HL-60 (cell line): ENCODE data around the gene CRY2.

Experiments
- DNase-seq, 2 experiments: peaks; one replicate each; pipeline ENCODE4 v3.0.0-alpha.2; 2010 to 2020; ENCODE audit warnings: low read depth in 1 of 2, low spot score in 1 of 2
- H3K27ac ChIP-seq: fragments of 250-450 bp; sonication (Bioruptor Pico); replicated peaks from 2 replicates; pipeline ENCODE4 v1.5.1; 2020; ENCODE audit warnings: mild to moderate bottlenecking, moderate library complexity
- H3K27me3 ChIP-seq: fragments of 250-450 bp; sonication (Bioruptor Pico); 2 replicates; pipeline ENCODE4 v1.5.1; 2021; ENCODE audit warnings: mild to moderate bottlenecking, moderate library complexity; ENCODE audit not compliant: insufficient read depth, poor library complexity, severe bottlenecking
- H3K4me3 ChIP-seq: replicated peaks from 2 replicates; pipeline ENCODE4 v1.5.1; 2011; ENCODE audit warnings: mild to moderate bottlenecking, control low read depth, low read length; ENCODE audit not compliant: insufficient read depth
- CTCF ChIP-seq: IDR thresholded peaks from one replicate; pipeline ENCODE4 v1.5.1; 2011; ENCODE audit warnings: low read length, control low read depth, inconsistent platforms; ENCODE audit not compliant: insufficient read depth
- GABPA ChIP-seq: IDR thresholded peaks from 2 replicates; pipeline ENCODE4 v1.6.1; 2012; ENCODE audit warnings: low read depth
- POLR2AphosphoS5 ChIP-seq: IDR thresholded peaks from 2 replicates; pipeline ENCODE4 v1.6.1; 2012; ENCODE audit warnings: low read depth
- REST ChIP-seq: IDR thresholded peaks from 2 replicates; pipeline ENCODE4 v1.6.1; 2012; ENCODE audit warnings: low read depth; ENCODE audit not compliant: insufficient replicate concordance
- SPI1 ChIP-seq: IDR thresholded peaks from 2 replicates; pipeline ENCODE4 v1.6.1; 2012; ENCODE audit warnings: low read depth, mild to moderate bottlenecking, borderline replicate concordance

CRY2 gene

GRCh38 chr11:45922425-45923082 lies 75.3 kb downstream of the CRY2 start, which contains the start of gene LARGE2:
TSS of gene LARGE2 (plus strand) at chr11:45922656. CDS start at chr11:45922883, 227 bp downstream.
- no peak for DNase-seq
- no peak for TF ChIP-seq REST
- TF ChIP-seq POLR2AphosphoS5, result no peak
- TF ChIP-seq GABPA, result no peak
- TF ChIP-seq CTCF, result no peak
- TF ChIP-seq SPI1, result no peak
- Histone ChIP-seq H3K27ac (no peak within 1 kb of the TSS), H3K4me3 (no peak within 1 kb of the TSS), H3K27me3 (peaks cover 18% of the 10 kb centered on the region)

- Histone ChIP-seq H3K27ac (no peak overlapping the region), H3K4me3 (no peak overlapping the region), H3K27me3 (peaks cover 18% of the 10 kb centered on the region)
- TF ChIP-seq SPI1 (no peak), REST (no peak), CTCF (no peak), GABPA (no peak), POLR2AphosphoS5 (no peak)
- no peak for DNase-seq
Observed at GRCh38 chr11:45924036-45924915, 77.0 kb downstream of the CRY2 start.

GRCh38 chr11:45924927-45925326 lies 77.7 kb downstream of the CRY2 start:
- H3K27me3 ChIP-seq, result peaks cover 18% of the 10 kb centered on the region
- H3K27ac ChIP-seq, result no peak overlapping the region
- DNase-seq, result no peak
- no peak overlapping the region for H3K4me3 ChIP-seq
- TF ChIP-seq GABPA (no peak), POLR2AphosphoS5 (no peak), CTCF (no peak), REST (peak; percentile 78), SPI1 (no peak)
